CD4-positive, alpha-beta T cell (primary cell): Measurements from ENCODE around the gene BMP4. TPM values are rescaled to one million over a fixed set of nuclear protein-coding genes. Genes with fewer than 3 reads are reported as not detected.

Experiments used
- ATAC-seq: fragments of 200-7000 bp; cut with Tn5 transposase; one replicate; pipeline ENCODE4 v1.10.0; 2022; ENCODE audit warnings: mild to moderate bottlenecking; ENCODE audit not compliant: poor library complexity
- CTCF ChIA-PET: fragments of 350-600 bp; sonication (Branson Sonifier 250); formaldehyde crosslinking; loops from one replicate; lab custom pipeline; 2021; ENCODE audit warnings: antibody characterized with exemption, inconsistent platforms; lab: Charles Lee
- POLR2A ChIA-PET: fragments of 350-600 bp; sonication (Branson Sonifier 250); formaldehyde crosslinking; loops from one replicate; lab custom pipeline; 2021; ENCODE audit warnings: antibody characterized with exemption, inconsistent platforms; lab: Charles Lee
- DNase-seq, 14 experiments: peaks; one replicate each; pipeline ENCODE4 v3.0.0-alpha.2; 2013 to 2020; ENCODE audit warnings: mixed read lengths in 2 of 14
- H3K27ac ChIP-seq, 2 donors: one replicate each; pipeline versions ENCODE4 v1.5.1 to v1.7.0; 2013; ENCODE audit warnings: low read length in 2 of 2, low read depth in 1 of 2, mild to moderate bottlenecking in 1 of 2
- H3K27me3 ChIP-seq, 2 experiments: 1 replicate in 1 of 2; 2 replicates in 1 of 2; pipeline versions ENCODE4 v1.6.1 to v1.7.0; 2013; ENCODE audit warnings: low read length in 2 of 2, control low read depth in 1 of 2, mild to moderate bottlenecking in 1 of 2, moderate library complexity in 1 of 2; ENCODE audit not compliant: insufficient read depth in 2 of 2, control insufficient read depth in 1 of 2
- H3K36me3 ChIP-seq: one replicate; pipeline ENCODE4 v1.6.1; 2013; ENCODE audit warnings: low read length, control low read depth; ENCODE audit not compliant: insufficient read depth
- H3K4me1 ChIP-seq: one replicate; pipeline ENCODE4 v1.6.1; 2013; ENCODE audit warnings: low read length, control low read depth; ENCODE audit not compliant: insufficient read depth
- H3K4me3 ChIP-seq: one replicate; pipeline ENCODE4 v1.5.1; 2013; ENCODE audit warnings: mild to moderate bottlenecking, low read length, moderate library complexity
- H3K9me3 ChIP-seq, 2 experiments: 1 replicate in 1 of 2; 2 replicates in 1 of 2; pipeline versions ENCODE4 v1.6.1 to v1.7.0; 2013; ENCODE audit warnings: low read length in 2 of 2, mild to moderate bottlenecking in 2 of 2, control low read depth in 1 of 2, moderate library complexity in 1 of 2; ENCODE audit not compliant: control insufficient read depth in 1 of 2, insufficient read depth in 1 of 2
- H3K27ac Mint-ChIP-seq: one replicate; pipeline ENCODE4 v1.8.0; 2020; ENCODE audit warnings: mixed read lengths
- H3K27me3 Mint-ChIP-seq: one replicate; pipeline ENCODE4 v1.8.0; 2021; ENCODE audit warnings: mixed read lengths
- H3K36me3 Mint-ChIP-seq: one replicate; pipeline ENCODE4 v1.8.0; 2021; ENCODE audit warnings: low read depth, mixed read lengths
- H3K4me1 Mint-ChIP-seq: one replicate; pipeline ENCODE4 v1.8.0; 2021; ENCODE audit warnings: low read depth, mixed read lengths
- H3K4me3 Mint-ChIP-seq: one replicate; pipeline ENCODE4 v1.8.0; 2020; ENCODE audit warnings: mild to moderate bottlenecking, mixed read lengths
- H3K9me3 Mint-ChIP-seq: one replicate; pipeline ENCODE4 v1.8.0; 2020; ENCODE audit warnings: mixed read lengths
- intact Hi-C, 2 experiments: fragments of 100-400 bp; cut with DNase I in 1 of 2; cut with micrococcal nuclease in 1 of 2; formaldehyde crosslinking; loops; one replicate each; pipeline versions ENCODE4 v1.15.1 to v1.9.0; 2023 to 2025; cut with DNase I, micrococcal nuclease
- total RNA-seq, 174 experiments: library from RNA in 2 of 174; stranded (reverse) in 2 of 174; gene quantifications; one replicate each; pipeline ENCODE4 v1.2.3 and lab custom pipeline; 2021 to 2026
- TF ChIP-seq, protein P1 (sequence below): fragments of 200-600 bp; IDR thresholded peaks from one replicate; pipeline ENCODE4 v1.8.0; 2022; ENCODE audit warnings: antibody characterized with exemption, mild to moderate bottlenecking

The BMP4 gene
- total RNA-seq, 2 experiments from 2014 or later, result not detected

DNA sequence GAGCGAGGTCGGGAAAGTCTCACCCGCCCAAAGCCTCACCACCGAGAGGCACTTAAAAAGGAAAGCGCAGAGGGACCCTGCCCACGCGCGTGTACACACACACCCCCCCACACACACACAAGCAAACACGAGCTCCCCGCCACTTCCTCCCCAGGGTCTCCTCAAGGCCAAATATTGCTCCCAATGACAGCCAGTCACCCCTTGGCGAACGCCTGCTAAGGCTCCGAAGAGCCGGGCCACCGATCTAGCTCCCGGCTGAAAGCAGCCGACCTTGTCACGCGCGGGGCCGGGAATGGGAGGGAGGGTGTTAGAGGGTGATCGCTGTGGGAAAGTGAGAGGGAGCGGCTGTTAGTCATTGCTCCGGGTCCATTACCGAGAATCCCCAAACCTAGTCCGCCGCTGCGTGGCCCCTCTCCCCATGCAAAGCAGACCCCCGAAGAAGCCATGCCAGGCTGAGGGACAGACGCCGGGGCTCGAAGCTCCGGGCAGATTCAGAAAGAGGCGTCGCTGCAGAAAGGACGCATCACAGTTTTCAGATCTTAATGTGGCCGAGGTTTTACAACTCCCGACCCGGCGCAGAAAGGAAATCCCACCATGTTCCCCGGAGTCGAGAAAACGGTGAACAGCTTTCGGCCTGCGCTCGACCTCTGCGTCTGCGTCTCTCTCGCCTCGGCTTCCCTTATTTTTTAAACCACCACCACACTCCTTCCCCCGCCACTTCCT lies 2.6 kb downstream of the BMP4 start:
- H3K36me3 ChIP-seq, result no peaks in the 10 kb centered on the region
- peak in 1 of 14 experiments; percentile 8 for DNase-seq
- POLR2A ChIA-PET, result no interaction called here
- H3K4me3 ChIP-seq, result peak overlapping the region; percentile 46
- TF ChIP-seq, protein P1, sequence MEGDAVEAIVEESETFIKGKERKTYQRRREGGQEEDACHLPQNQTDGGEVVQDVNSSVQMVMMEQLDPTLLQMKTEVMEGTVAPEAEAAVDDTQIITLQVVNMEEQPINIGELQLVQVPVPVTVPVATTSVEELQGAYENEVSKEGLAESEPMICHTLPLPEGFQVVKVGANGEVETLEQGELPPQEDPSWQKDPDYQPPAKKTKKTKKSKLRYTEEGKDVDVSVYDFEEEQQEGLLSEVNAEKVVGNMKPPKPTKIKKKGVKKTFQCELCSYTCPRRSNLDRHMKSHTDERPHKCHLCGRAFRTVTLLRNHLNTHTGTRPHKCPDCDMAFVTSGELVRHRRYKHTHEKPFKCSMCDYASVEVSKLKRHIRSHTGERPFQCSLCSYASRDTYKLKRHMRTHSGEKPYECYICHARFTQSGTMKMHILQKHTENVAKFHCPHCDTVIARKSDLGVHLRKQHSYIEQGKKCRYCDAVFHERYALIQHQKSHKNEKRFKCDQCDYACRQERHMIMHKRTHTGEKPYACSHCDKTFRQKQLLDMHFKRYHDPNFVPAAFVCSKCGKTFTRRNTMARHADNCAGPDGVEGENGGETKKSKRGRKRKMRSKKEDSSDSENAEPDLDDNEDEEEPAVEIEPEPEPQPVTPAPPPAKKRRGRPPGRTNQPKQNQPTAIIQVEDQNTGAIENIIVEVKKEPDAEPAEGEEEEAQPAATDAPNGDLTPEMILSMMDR, result no peak
- H3K9me3 ChIP-seq, result peaks cover 0 to 49% of the 10 kb centered on the region in 2 experiments
- no peak overlapping the region for H3K27ac Mint-ChIP-seq
- H3K27me3 Mint-ChIP-seq, result peaks cover 85% of the 10 kb centered on the region
- intact Hi-C loops, result no loop called here
- CTCF ChIA-PET, result no interaction called here
- peaks cover 50 to 67% of the 10 kb centered on the region in 2 experiments for H3K27me3 ChIP-seq
- peak overlapping the region; percentile 78 for H3K4me3 Mint-ChIP-seq
- H3K4me1 Mint-ChIP-seq, result peaks cover 37% of the 10 kb centered on the region
- H3K4me1 ChIP-seq, result peaks cover 34% of the 10 kb centered on the region
- no peak for ATAC-seq
- H3K36me3 Mint-ChIP-seq, result no peaks in the 10 kb centered on the region
- no peaks in the 10 kb centered on the region for H3K9me3 Mint-ChIP-seq
- H3K27ac ChIP-seq, result no peak overlapping the region

DNA sequence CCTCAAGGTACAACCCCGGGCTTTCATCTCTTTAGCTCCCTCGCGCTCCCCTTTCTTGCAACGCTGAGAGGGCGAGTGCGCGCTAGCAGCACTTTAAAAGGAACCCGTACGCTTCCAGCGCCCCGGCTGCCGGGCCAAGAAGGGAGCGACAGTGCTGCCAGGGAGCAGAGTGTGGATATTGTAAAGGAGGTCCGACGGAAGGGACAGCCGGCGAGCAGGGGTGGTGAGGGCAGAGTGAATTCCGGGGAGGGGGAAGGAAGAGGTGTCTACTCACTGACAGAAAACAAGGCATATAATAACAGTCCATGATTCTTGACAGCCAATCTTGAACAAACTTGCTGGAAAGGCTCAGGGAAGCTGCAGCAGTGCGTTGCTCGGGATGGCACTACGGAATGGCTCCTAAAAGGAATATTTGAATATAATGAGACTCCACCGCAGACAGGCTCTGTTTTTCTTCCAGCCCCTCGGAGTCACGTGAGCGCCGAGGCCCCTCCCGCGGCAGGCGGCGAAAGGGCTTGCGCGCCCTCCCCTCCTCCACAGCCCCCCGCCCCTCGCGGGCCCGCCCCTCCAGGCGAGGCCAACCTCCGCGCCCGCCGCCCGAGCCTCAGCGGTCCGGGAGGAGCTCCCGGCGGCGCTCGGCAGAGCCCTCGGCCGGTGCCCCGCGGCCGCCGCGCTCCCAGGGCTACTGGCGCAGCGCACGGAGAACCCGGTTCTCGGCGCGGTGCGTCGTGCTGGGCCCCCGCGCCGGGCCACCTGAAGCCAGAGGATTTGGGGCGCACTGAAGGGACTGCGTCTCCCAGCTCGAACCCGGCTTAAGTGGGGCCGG lies 3.4 kb downstream of the BMP4 start:
- TF ChIP-seq, protein P1, result no peak
- Histone ChIP-seq H3K4me3 (peak overlapping the region; percentile 46), H3K27ac (no peak overlapping the region), H3K4me1 (peaks cover 34% of the 10 kb centered on the region), H3K36me3 (no peaks in the 10 kb centered on the region), H3K9me3 (peaks cover 0 to 49% of the 10 kb centered on the region in 2 experiments), H3K27me3 (peaks cover 50 to 72% of the 10 kb centered on the region in 2 experiments)
- Mint-ChIP-seq H3K4me1 (peaks cover 37% of the 10 kb centered on the region), H3K27me3 (peaks cover 85% of the 10 kb centered on the region), H3K36me3 (no peaks in the 10 kb centered on the region), H3K9me3 (no peaks in the 10 kb centered on the region), H3K4me3 (peak overlapping the region; percentile 86), H3K27ac (no peak overlapping the region)
- POLR2A ChIA-PET, result no interaction called here
- intact Hi-C loops, result no loop called here
- no peak for ATAC-seq
- DNase-seq, result peak in 6 of 14 experiments; percentile 5 to 46 (median 22)
- CTCF ChIA-PET, result no interaction called here

DNA sequence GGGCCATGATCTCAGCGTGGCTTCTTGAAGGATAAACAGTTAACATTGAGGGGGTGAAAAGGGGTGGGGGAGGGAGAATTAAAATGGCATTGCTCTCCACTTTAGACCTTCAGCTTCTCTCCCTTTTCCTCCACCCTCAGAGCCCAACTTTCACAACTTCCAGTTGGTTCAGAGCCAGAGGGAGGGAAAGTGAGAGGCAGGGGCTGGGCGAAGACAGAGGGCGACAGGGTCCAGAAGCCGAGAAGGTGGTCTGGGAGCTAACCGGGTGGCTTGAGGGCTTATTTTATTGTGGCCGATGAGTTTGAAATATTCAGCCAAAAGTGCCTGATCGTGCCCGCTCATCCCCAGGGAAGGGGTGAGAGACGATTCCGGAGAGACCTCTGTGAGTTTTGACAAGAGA lies 4.1 kb downstream of the BMP4 start:
- no peak overlapping the region for H3K27ac ChIP-seq
- Mint-ChIP-seq H3K4me3 (no peak overlapping the region), H3K4me1 (peaks cover 37% of the 10 kb centered on the region), H3K9me3 (no peaks in the 10 kb centered on the region), H3K27me3 (peaks cover 88% of the 10 kb centered on the region), H3K27ac (no peak overlapping the region), H3K36me3 (no peaks in the 10 kb centered on the region)
- TF ChIP-seq, protein P1, result no peak
- no peaks in the 10 kb centered on the region for H3K36me3 ChIP-seq
- no peak overlapping the region for H3K4me3 ChIP-seq
- peaks cover 50 to 78% of the 10 kb centered on the region in 2 experiments for H3K27me3 ChIP-seq
- peaks cover 0 to 49% of the 10 kb centered on the region in 2 experiments for H3K9me3 ChIP-seq
- intact Hi-C loops, result no loop called here
- ChIA-PET POLR2A (no interaction called here), CTCF (no interaction called here)
- ATAC-seq (no peak), DNase-seq (no peak)
- peaks cover 34% of the 10 kb centered on the region for H3K4me1 ChIP-seq
